HG03097 (cell line): Measurements from ENCODE around the gene NDE1.
"Not testable (repeated sequence)": the region's sequence is repeated elsewhere in the genome, so short reads cannot be mapped to it uniquely, and the experiment has no call there.

ENCODE experiments used
- ATAC-seq: cut with Tn5 transposase; IDR thresholded peaks from one replicate; pipeline ENCODE4 v1.9.1; 2021; ENCODE audit not compliant: unreplicated experiment, low FRiP score

The NDE1 gene, protein sequence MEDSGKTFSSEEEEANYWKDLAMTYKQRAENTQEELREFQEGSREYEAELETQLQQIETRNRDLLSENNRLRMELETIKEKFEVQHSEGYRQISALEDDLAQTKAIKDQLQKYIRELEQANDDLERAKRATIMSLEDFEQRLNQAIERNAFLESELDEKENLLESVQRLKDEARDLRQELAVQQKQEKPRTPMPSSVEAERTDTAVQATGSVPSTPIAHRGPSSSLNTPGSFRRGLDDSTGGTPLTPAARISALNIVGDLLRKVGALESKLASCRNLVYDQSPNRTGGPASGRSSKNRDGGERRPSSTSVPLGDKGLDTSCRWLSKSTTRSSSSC

DNA sequence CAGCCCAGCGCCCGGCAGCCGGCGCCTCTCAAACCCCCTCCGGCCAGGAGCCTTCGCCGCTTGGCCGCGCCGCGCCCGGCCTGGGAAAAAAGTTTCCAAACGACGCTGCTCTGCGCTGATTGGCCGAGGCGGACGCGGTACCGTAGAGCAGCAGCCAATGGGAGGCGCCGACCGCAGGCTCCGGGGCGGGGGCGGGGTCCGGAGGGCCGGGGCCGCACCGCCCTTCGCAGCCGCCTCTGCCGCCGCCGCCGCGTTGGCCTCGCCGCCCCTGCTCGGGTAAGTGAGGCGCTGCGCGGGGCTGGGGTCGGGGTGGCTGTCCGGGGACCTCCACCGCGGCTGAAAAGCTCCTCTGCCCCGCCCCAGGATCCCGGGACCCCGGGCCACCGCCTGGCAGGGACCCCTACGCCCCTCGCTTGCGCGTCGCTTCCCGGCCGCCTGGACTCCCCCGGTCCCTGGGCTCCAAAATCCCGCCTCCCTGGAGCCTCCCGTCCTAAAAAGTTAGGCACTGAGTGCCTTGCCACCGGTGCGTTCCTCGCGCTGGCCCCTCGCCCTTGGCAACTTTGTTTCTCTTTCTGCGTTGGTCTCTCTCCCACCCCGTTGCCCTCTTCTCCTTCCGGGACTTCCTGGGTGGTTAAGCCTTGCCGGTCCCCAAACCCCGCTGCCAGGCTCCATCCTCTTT lies at the start of gene NDE1:
TSS of gene NDE1 (plus strand) at position 227 of the 679 bp plus-strand sequence. CDS start 14,534 bp downstream, outside the sequence.
- peak; percentile 64 for ATAC-seq

- no peak for ATAC-seq
Measured at GRCh38 chr16:15601212-15601879, 48.7 kb upstream of the NDE1 start.

GRCh38 chr16:15602285-15603044 lies 47.6 kb upstream of the NDE1 start:
- ATAC-seq, result no peak

- no peak for ATAC-seq
Measured at GRCh38 chr16:15604460-15605440, 45.3 kb upstream of the NDE1 start.

DNA sequence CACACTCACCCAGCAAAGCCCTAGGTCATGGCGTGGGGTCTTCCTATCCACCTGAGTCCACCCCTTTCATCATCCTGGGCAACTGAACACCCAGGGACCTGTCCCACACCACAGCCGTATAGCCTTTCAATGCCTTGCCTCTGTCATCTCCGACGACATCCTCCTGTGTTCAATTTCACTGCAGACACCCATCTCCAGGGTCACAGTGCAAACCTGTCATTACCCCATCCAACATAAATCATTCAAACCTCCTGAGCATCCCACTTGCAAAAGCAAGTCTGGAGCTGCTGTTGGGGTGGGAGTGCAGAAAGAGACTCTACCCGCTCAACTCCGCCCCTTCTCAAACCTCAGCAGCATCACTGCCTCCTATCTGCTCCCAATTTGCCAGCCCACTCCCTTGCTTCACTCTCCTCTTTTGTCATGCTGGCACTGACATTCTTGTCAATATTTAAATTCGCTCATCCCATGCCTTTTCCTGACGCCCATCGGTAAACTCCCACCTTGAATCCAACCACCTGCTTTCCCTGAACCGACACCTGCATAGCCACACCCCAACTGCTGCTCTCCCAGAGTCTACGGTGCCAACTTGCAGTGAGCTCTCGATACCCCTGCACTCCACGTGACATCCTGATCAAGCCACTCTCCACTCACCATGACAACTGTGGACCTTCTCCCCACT lies 44.1 kb upstream of the NDE1 start:
- no peak for ATAC-seq

DNA sequence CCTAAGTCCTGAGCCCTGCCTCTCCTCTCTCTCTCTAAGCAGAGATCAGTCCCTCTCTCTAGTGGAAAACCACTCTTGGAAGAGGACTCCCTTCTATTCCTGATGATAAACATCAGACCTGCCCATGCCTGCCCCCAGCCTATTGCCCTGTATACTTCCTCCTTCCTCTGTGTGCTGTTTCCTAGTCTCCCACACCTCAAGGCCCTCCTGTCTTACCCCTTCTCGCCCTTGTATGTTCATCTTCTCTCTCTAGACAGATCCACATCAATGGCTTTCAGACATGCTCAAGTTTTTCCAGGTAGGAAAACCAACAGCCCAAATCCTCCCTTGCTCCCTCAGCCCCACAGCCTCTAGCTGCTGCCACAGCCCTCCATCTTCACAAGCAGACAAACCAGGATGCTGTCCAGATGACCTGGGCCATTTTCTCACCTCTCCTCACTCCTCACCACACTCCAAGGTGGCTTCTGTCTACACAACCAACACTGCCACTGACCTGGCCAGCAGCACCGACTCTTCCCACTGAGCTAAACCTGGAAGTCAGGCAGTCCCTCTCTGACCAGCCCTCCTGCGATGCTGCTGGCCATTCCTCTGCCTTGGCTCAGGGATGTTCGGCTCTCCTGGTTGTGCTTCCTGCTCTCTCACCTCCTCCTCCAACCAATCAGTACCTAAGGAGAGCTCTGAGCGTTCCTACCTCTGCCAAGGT lies 43.4 kb upstream of the NDE1 start:
- no peak for ATAC-seq

- ATAC-seq, result not testable (repeated sequence)
Measured at GRCh38 chr16:15607221-15607699, 42.8 kb upstream of the NDE1 start.

DNA sequence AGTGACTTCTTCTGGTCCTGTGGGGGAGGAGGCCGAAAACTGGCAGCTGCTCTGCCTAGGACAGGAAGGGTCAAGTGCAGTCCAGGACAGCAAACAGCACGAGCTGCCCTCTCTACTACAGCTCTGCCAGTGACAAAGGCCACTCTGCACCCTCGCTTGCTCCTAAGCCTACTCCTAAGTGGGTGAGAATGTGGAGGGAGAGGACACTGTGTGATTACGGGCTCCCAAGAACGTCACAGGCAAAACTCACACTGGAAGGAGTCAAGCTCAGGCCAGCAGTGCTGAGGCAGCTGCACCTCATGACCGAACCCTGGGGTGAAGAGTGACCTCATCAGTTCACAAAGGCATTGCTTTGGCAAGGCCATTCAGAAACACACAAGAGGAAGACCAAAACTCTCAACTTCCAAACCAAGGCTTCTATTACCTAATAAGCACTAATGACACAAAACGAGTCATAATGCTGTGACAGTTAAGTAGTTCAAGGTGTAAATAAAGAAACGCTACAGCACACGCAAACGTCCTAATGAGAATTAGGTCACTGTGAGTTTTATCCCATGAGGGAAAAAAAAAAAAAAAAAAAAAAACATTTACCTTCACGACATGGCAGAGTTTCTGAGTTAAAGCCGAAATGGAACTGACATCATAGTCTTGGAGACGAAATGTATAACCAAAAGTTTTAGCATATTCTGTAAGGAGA lies 42.2 kb upstream of the NDE1 start:
- no peak for ATAC-seq

- ATAC-seq, result no peak
Measured at GRCh38 chr16:15608398-15609285, 41.4 kb upstream of the NDE1 start.

GRCh38 chr16:15609286-15609649 lies 40.8 kb upstream of the NDE1 start:
- ATAC-seq, result no peak

DNA sequence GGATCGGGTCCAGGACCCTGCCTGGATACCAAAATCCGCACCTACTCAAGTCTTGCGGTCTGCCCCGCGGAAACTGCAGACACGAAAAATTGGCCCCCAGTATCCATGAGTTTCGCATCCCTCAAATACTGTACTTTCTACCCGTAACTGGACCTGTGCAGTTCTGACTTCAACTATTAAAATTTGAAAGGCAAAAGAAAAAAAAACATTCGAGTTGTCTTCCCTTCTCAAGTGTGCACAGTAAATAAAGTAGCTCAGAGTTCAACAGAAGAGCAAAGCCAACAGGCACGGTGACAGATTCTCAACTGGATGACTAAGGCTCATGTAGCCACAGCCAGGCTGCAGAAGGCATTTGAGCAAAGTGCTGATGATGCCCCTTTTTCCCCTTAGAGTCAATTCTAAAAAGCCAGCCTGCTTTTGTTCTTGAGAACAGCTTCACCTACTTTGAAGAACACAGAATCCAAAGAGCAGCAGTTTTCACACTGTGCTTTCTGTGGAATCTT lies 39.6 kb upstream of the NDE1 start:
- no peak for ATAC-seq

GRCh38 chr16:15611610-15612009 lies 38.4 kb upstream of the NDE1 start:
- ATAC-seq, result no peak

DNA sequence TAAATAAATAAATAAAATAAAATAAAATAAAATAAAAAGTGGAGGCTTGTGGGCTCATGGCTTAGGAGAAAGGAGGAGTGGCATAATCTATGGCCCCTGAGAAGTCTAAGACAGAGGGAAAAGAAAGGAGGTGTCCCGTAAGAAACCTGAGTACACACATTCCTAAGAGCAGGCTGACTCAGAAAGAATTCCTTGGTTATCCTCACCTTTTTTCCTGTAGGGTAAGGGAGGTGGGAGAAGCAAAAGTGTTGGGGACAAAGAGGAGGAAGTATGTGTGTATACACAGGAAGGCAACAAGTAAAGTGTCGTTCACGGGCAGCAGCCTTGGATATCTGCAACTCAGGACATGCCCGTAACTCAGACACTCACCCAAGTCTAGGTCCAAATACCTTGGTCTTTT lies 36.4 kb upstream of the NDE1 start:
- no peak for ATAC-seq

- no peak for ATAC-seq
Measured at GRCh38 chr16:15616012-15616411, 34.0 kb upstream of the NDE1 start.

GRCh38 chr16:15616475-15617165 lies 33.4 kb upstream of the NDE1 start:
- no peak for ATAC-seq

- ATAC-seq, result no peak
Measured at GRCh38 chr16:15617901-15618300, 32.1 kb upstream of the NDE1 start.
